HCT116 (cell line): ENCODE results near the gene SLC35F1. TPM values are rescaled to one million over a fixed set of nuclear protein-coding genes. Genes with fewer than 3 reads are reported as not detected.

Source experiments
- ATAC-seq: fragments of 200-7000 bp; cut with Tn5 transposase; 2 replicates; pipeline ENCODE4 v1.9.1; 2020; ENCODE audit warnings: mild to moderate bottlenecking, moderate library complexity
- BruUV-seq: library from RNA; stranded (reverse); fragments of 400-500 nt; replicated peaks from 2 replicates; lab custom pipeline; 2021; lab: Mats Ljungman, UMichigan
- CTCF ChIA-PET: fragments of 300-600 bp; sonication (Branson Sonifier 250); formaldehyde crosslinking; loops from one replicate; lab custom pipeline; 2021; ENCODE audit warnings: antibody characterized with exemption; lab: Charles Lee
- POLR2A ChIA-PET: fragments of 300-600, 350-600 bp; sonication (Branson Sonifier 250); formaldehyde crosslinking; loops from one replicate; lab custom pipeline; 2021; ENCODE audit warnings: antibody characterized with exemption; lab: Charles Lee
- RAD21 ChIA-PET, 2 experiments: fragments of 300-600 bp; sonication (Branson Sonifier 250); formaldehyde crosslinking; loops; one replicate each; lab custom pipeline; 2023; ENCODE audit warnings: low total read pairs in 2 of 2; ENCODE audit not compliant: uncharacterized antibody in 2 of 2, unreplicated experiment in 2 of 2, low non-redundant PET in 1 of 2; lab: Charles Lee
- DNase-seq: peaks from one replicate; pipeline ENCODE4 v3.0.0-alpha.2; 2010; ENCODE audit warnings: low read depth, low spot score
- H2AFZ ChIP-seq: fragments of 200-600 bp; shearing (Covaris generic), sonication (generic); 2 replicates; pipeline ENCODE4 v1.6.1; 2017; ENCODE audit warnings: low read depth, mixed run types, mixed read lengths, antibody characterized with exemption, low read length; ENCODE audit not compliant: poor library complexity, severe bottlenecking
- H3K27ac ChIP-seq: 2 replicates; pipeline ENCODE4 v1.5.1; 2012; ENCODE audit warnings: low read depth, low read length
- H3K27me3 ChIP-seq: fragments of 200-600 bp; sonication (generic); 2 replicates; pipeline ENCODE4 v1.6.1; 2016; ENCODE audit warnings: mixed run types, low read length, mixed read lengths; ENCODE audit not compliant: insufficient read depth
- H3K36me3 ChIP-seq, 2 experiments: fragments of 200-500 bp in 1 of 2; fragments of 200-600 bp in 1 of 2; sonication (Bioruptor generic) in 1 of 2; sonication (generic) in 1 of 2; 2 replicates each; pipeline versions ENCODE4 v1.5.1 to v1.6.1; 2014 to 2016; ENCODE audit warnings: low read length in 2 of 2, inconsistent platforms in 1 of 2, mixed read lengths in 1 of 2, mixed run types in 1 of 2; ENCODE audit not compliant: insufficient read depth in 2 of 2, control insufficient read depth in 1 of 2
- H3K4me1 ChIP-seq, 2 experiments: fragments of 200-600 bp in 1 of 2; sonication (generic) in 1 of 2; 2 replicates each; pipeline versions ENCODE4 v1.5.1 to v1.6.1; 2012 to 2017; ENCODE audit warnings: low read length in 2 of 2, inconsistent platforms in 1 of 2, mild to moderate bottlenecking in 1 of 2, mixed read lengths in 1 of 2, mixed run types in 1 of 2, moderate library complexity in 1 of 2; ENCODE audit not compliant: insufficient read depth in 2 of 2, control insufficient read depth in 1 of 2
- H3K4me2 ChIP-seq: fragments of 200-600 bp; sonication (generic); 2 replicates; pipeline ENCODE4 v1.6.1; 2017; ENCODE audit warnings: mixed run types, low read length, mixed read lengths
- H3K4me3 ChIP-seq, 2 experiments: fragments of 200-600 bp in 1 of 2; sonication (generic) in 1 of 2; replicated peaks in 1 of 2; 2 replicates each; pipeline ENCODE4 v1.5.1; 2011 to 2016; ENCODE audit warnings: low read length in 2 of 2, control low read depth in 1 of 2, low read depth in 1 of 2, mild to moderate bottlenecking in 1 of 2, mixed read lengths in 1 of 2, mixed run types in 1 of 2
- H3K79me2 ChIP-seq: fragments of 200-600 bp; sonication (generic); 2 replicates; pipeline ENCODE4 v1.6.1; 2017; ENCODE audit warnings: mild to moderate bottlenecking, mixed run types, low read length, moderate library complexity, mixed read lengths; ENCODE audit not compliant: insufficient read depth
- H3K9ac ChIP-seq: fragments of 200-600 bp; sonication (generic); 2 replicates; pipeline ENCODE4 v1.6.1; 2016; ENCODE audit warnings: low read length, mixed read lengths
- H3K9me2 ChIP-seq: fragments of 200-600 bp; sonication (generic), shearing (Covaris generic); 2 replicates; pipeline ENCODE4 v1.6.1; 2017; ENCODE audit warnings: mixed run types, mild to moderate bottlenecking, moderate library complexity; ENCODE audit not compliant: insufficient read depth
- H3K9me3 ChIP-seq, 2 experiments: fragments of 200-500 bp in 1 of 2; fragments of 200-600 bp in 1 of 2; sonication (Bioruptor generic) in 1 of 2; sonication (generic) in 1 of 2; 2 replicates each; pipeline ENCODE4 v1.6.1; 2014 to 2017; ENCODE audit warnings: low read length in 2 of 2, mixed read lengths in 2 of 2, inconsistent platforms in 1 of 2, low read depth in 1 of 2, mild to moderate bottlenecking in 1 of 2, mixed run types in 1 of 2, moderate library complexity in 1 of 2; ENCODE audit not compliant: control insufficient read depth in 1 of 2, insufficient read depth in 1 of 2
- H4K20me1 ChIP-seq: fragments of 200-600 bp; sonication (generic), shearing (Covaris generic); 2 replicates; pipeline ENCODE4 v1.6.1; 2017; ENCODE audit warnings: mixed run types, mild to moderate bottlenecking, moderate library complexity; ENCODE audit not compliant: insufficient read depth
- CEBPB ChIP-seq: IDR thresholded peaks from 2 replicates; pipeline ENCODE4 v1.6.1; 2012; ENCODE audit warnings: low read depth
- ELF1 ChIP-seq: IDR thresholded peaks from 2 replicates; pipeline ENCODE4 v1.6.1; 2012; ENCODE audit warnings: low read depth, borderline replicate concordance
- EZH2 ChIP-seq: fragments of 200-600 bp; sonication (generic); IDR thresholded peaks from 2 replicates; pipeline ENCODE4 v1.6.1; 2017; ENCODE audit warnings: antibody characterized with exemption, mixed run types
- EZH2phosphoT487 ChIP-seq: fragments of 200-600 bp; IDR thresholded peaks from 2 replicates; pipeline ENCODE4 v1.6.1; 2018; ENCODE audit warnings: antibody characterized with exemption, borderline replicate concordance
- FOSL1 ChIP-seq: IDR thresholded peaks from 2 replicates; pipeline ENCODE4 v1.6.1; 2012; ENCODE audit warnings: low read depth
- JUND ChIP-seq: IDR thresholded peaks from 2 replicates; pipeline ENCODE4 v1.6.1; 2012
- POLR2A ChIP-seq: IDR thresholded peaks from 2 replicates; pipeline ENCODE4 v1.7.0; 2011; ENCODE audit warnings: borderline replicate concordance; ENCODE audit not compliant: insufficient read depth, insufficient read length; ENCODE audit errors: extremely low read depth
- TCF7L2 ChIP-seq: IDR thresholded peaks from 2 replicates; pipeline ENCODE4 v1.7.0; 2011; ENCODE audit warnings: borderline replicate concordance, inconsistent platforms; ENCODE audit not compliant: insufficient read depth, insufficient read length; ENCODE audit errors: extremely low read depth
- YY1 ChIP-seq: IDR thresholded peaks from 2 replicates; pipeline ENCODE4 v1.6.1; 2011; ENCODE audit warnings: low read length, low read depth, moderate library complexity, mild to moderate bottlenecking; ENCODE audit not compliant: insufficient replicate concordance; ENCODE audit errors: extremely low read depth
- ZFX ChIP-seq: fragments of 450-650 bp; IDR thresholded peaks from 2 replicates; pipeline ENCODE4 v1.6.1; 2017
- ZNF274 ChIP-seq: fragments of 200-500 bp; sonication (Bioruptor generic); IDR thresholded peaks from 2 replicates; pipeline ENCODE4 v1.6.1; 2014; ENCODE audit warnings: mild to moderate bottlenecking, low read depth, low read length, inconsistent platforms
- intact Hi-C: fragments of 100-400 bp; cut with micrococcal nuclease; formaldehyde crosslinking; loops from 2 replicates; pipeline ENCODE4 v1.10.0; 2022
- total RNA-seq: library from RNA; stranded (reverse); gene quantifications from one replicate; pipeline ENCODE4 v1.2.1, GENCODE V29; 2021; ENCODE audit not compliant: unreplicated experiment
- TF ChIP-seq, protein P1 (sequence below): IDR thresholded peaks from 2 replicates; pipeline ENCODE4 v1.6.1; 2012; ENCODE audit warnings: low read depth
- TF ChIP-seq, protein P2 (sequence below): IDR thresholded peaks from 2 replicates; pipeline ENCODE4 v1.6.1; 2012
- TF ChIP-seq, protein P3 (sequence below): IDR thresholded peaks from 2 replicates; pipeline ENCODE4 v1.6.1; 2012

SLC35F1 gene
- total RNA-seq, 1 experiment from 2014 or later = 0.07 TPM

DNA sequence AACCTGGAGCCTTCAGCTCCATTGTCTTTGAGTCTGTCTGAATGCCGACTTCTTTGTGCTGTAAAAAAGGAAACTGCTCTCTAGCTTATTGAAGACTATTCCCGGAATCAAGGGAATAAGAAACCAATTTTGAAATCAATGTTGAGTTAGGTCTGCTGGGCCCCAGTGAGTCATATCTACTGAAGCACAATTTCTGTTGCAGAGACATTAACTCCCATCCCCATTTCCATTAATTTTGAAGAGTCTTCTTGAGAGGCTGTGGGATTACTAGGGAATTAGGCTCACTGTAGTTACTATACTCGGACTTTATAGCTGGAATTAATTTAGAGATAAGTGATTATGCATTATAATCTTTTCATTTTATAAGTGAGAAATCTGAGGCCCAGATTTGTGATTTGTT is 116.7 kb downstream of the SLC35F1 start:
- Histone ChIP-seq H2AFZ (no peak overlapping the region), H3K9me2 (no peaks in the 10 kb centered on the region), H3K27ac (no peak overlapping the region), H4K20me1 (no peaks in the 10 kb centered on the region), H3K4me2 (no peak overlapping the region), H3K9ac (no peak overlapping the region), H3K4me3 (no peak overlapping the region), H3K36me3 (no peaks in the 10 kb centered on the region), H3K4me1 (no peaks in the 10 kb centered on the region), H3K79me2 (no peaks in the 10 kb centered on the region), H3K27me3 (no peaks in the 10 kb centered on the region; the same call in 1 of the 2 replicates), H3K9me3 (no peaks in the 10 kb centered on the region)
- ChIA-PET CTCF (no interaction called here), RAD21 (no interaction called here), POLR2A (no interaction called here)
- DNase-seq (no peak), ATAC-seq (no peak)
- BruUV-seq = no TSS peak
- TF ChIP-seq, protein P1, sequence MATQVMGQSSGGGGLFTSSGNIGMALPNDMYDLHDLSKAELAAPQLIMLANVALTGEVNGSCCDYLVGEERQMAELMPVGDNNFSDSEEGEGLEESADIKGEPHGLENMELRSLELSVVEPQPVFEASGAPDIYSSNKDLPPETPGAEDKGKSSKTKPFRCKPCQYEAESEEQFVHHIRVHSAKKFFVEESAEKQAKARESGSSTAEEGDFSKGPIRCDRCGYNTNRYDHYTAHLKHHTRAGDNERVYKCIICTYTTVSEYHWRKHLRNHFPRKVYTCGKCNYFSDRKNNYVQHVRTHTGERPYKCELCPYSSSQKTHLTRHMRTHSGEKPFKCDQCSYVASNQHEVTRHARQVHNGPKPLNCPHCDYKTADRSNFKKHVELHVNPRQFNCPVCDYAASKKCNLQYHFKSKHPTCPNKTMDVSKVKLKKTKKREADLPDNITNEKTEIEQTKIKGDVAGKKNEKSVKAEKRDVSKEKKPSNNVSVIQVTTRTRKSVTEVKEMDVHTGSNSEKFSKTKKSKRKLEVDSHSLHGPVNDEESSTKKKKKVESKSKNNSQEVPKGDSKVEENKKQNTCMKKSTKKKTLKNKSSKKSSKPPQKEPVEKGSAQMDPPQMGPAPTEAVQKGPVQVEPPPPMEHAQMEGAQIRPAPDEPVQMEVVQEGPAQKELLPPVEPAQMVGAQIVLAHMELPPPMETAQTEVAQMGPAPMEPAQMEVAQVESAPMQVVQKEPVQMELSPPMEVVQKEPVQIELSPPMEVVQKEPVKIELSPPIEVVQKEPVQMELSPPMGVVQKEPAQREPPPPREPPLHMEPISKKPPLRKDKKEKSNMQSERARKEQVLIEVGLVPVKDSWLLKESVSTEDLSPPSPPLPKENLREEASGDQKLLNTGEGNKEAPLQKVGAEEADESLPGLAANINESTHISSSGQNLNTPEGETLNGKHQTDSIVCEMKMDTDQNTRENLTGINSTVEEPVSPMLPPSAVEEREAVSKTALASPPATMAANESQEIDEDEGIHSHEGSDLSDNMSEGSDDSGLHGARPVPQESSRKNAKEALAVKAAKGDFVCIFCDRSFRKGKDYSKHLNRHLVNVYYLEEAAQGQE = no peak
- TF ChIP-seq ZNF274 (no peak), ZFX (no peak)
- intact Hi-C loops = no loop called here

DNA sequence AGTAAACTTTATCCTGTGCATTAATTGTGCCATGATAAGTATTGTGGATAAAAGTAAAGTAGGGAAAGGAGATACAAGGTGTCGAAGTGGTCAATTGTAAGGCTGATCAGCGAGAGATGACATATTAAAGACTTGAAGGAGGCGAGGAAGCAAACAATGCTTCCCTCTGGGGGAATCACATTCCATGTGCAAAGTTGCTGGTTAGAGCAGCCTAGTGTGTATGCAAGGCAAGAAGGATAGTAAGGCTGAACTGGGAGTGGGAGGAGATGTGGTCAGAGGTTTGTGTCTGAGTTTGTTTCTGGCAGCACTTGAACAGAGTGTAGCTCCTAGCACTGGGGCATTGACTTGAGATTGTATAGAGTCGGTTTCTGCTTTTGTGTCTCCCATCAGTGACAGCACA is 122.9 kb downstream of the SLC35F1 start:
- H3K79me2 ChIP-seq = no peaks in the 10 kb centered on the region
- no peaks in the 10 kb centered on the region for H4K20me1 ChIP-seq
- no peak overlapping the region for H3K4me2 ChIP-seq
- intact Hi-C loops = no loop called here
- DNase-seq (no peak), ATAC-seq (no peak)
- no peak overlapping the region for H2AFZ ChIP-seq
- H3K36me3 ChIP-seq = no peaks in the 10 kb centered on the region
- H3K27me3 ChIP-seq = no peaks in the 10 kb centered on the region; the same call in 1 of the 2 replicates
- no peak overlapping the region for H3K9ac ChIP-seq
- H3K9me2 ChIP-seq = no peaks in the 10 kb centered on the region
- BruUV-seq = no TSS peak
- RAD21 ChIA-PET = no interaction called here
- POLR2A ChIA-PET = no interaction called here
- H3K4me1 ChIP-seq = no peaks in the 10 kb centered on the region
- no peak overlapping the region for H3K4me3 ChIP-seq
- CTCF ChIA-PET = no interaction called here
- no peak overlapping the region for H3K27ac ChIP-seq
- H3K9me3 ChIP-seq = no peaks in the 10 kb centered on the region
- TF ChIP-seq ELF1 (no peak), YY1 (no peak), CEBPB (no peak), POLR2A (no peak), EZH2phosphoT487 (no peak), ZNF274 (no peak), EZH2 (no peak), JUND (no peak), FOSL1 (no peak), TCF7L2 (no peak)
- TF ChIP-seq, protein P2, sequence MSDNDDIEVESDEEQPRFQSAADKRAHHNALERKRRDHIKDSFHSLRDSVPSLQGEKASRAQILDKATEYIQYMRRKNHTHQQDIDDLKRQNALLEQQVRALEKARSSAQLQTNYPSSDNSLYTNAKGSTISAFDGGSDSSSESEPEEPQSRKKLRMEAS = no peak
- TF ChIP-seq, protein P1 = no peak
- TF ChIP-seq, protein P3, sequence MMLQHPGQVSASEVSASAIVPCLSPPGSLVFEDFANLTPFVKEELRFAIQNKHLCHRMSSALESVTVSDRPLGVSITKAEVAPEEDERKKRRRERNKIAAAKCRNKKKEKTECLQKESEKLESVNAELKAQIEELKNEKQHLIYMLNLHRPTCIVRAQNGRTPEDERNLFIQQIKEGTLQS = no peak
